Prostate gland (tissue), 2 donors: Measurements from ENCODE around the gene ANKRD40. TPM values are rescaled to one million over a fixed set of nuclear protein-coding genes. Genes with fewer than 3 reads are reported as not detected.
A peak's percentile ranks its signal among the peaks of the same experiment; 100 is the strongest.

Experiments
- DNase-seq: peaks from one replicate; pipeline ENCODE4 v3.0.0-alpha.2; 2019; ENCODE audit warnings: low spot score
- H3K27ac ChIP-seq, 2 donors: fragments of 200-600 bp; sonication (generic); 2 replicates each; pipeline ENCODE4 v1.5.1; 2017 to 2019
- H3K27me3 ChIP-seq: fragments of 200-600 bp; sonication (generic); replicated peaks from 2 replicates; pipeline ENCODE4 v1.5.1; 2019; ENCODE audit not compliant: insufficient read depth
- H3K36me3 ChIP-seq, 2 donors: fragments of 200-600 bp; sonication (generic); 1 replicate in 1 of 2; 2 replicates in 1 of 2; pipeline versions ENCODE4 v1.5.1 to v1.8.1; 2017 to 2019
- H3K4me1 ChIP-seq: fragments of 200-600 bp; sonication (generic); replicated peaks from 2 replicates; pipeline ENCODE4 v1.5.1; 2019
- H3K4me3 ChIP-seq, 2 donors: fragments of 200-600 bp; sonication (generic); 2 replicates each; pipeline ENCODE4 v1.5.1; 2017 to 2019
- H3K9me3 ChIP-seq: fragments of 200-600 bp; sonication (generic); 2 replicates; pipeline ENCODE4 v1.5.1; 2017
- CTCF ChIP-seq, 4 experiments: fragments of 200-600 bp in 2 of 4; fragments of 450-650 bp in 2 of 4; sonication (generic) in 2 of 4; IDR thresholded peaks; 1 replicate in 3 of 4; 2 replicates in 1 of 4; pipeline ENCODE4 v1.5.1; 2016 to 2019; ENCODE audit warnings: antibody characterized with exemption in 4 of 4, mild to moderate bottlenecking in 2 of 4, moderate library complexity in 2 of 4
- POLR2A ChIP-seq: fragments of 450-650 bp; IDR thresholded peaks from one replicate; pipeline ENCODE4 v1.6.1; 2016; ENCODE audit warnings: antibody characterized with exemption, mild to moderate bottlenecking
- POLR2AphosphoS5 ChIP-seq: sonication (generic); formaldehyde crosslinking; IDR thresholded peaks from one replicate; pipeline ENCODE4 v1.6.1; 2017; ENCODE audit warnings: antibody characterized with exemption
- WGBS: methylation state at CpG from one replicate; pipeline ENCODE4 v1.1.5; 2018; 5-methylcytosine and 5-hydroxymethylcytosine counted together
- intact Hi-C: fragments of 100-400 bp; cut with DNase I; formaldehyde crosslinking; loops from one replicate; pipeline ENCODE4 v1.14.2; 2022
- total RNA-seq, 2 donors: library from RNA; depleted of rRNA; stranded (reverse); fragments of >200 nt; gene quantifications; one replicate each; pipeline ENCODE4 v1.1.0, GENCODE V29; 2016

The ANKRD40 gene
- 10 to 100 TPM; 31.2 to 36.0 TPM for total RNA-seq

- Histone ChIP-seq H3K36me3 (no peaks in the 10 kb centered on the region), H3K4me3 (peak within 1 kb of the TSS; percentile 63 to 70), H3K27me3 (no peaks in the 10 kb centered on the region), H3K9me3 (no peaks in the 10 kb centered on the region), H3K27ac (peak within 1 kb of the TSS; percentile 89 to 93), H3K4me1 (peaks cover 10% of the 10 kb centered on the region)
- WGBS = under 1% methylated on average over 64 of the region's 74 CpGs
- peak in 1 of 4 experiments; percentile 9 for TF ChIP-seq CTCF (IDR thresholded peaks at IDR 0.05)
- peak; percentile 53 for TF ChIP-seq POLR2A
- peak; percentile 90 for TF ChIP-seq POLR2AphosphoS5
- peak; percentile 85 for DNase-seq
- intact Hi-C loops = no loop called here
These were observed at the start of gene ANKRD40 for GRCh38 chr17:50707289-50708049. Gene ANKRD40 (minus strand): TSS chr17:50707914. CDS start chr17:50707654, 260 bp downstream.

- intact Hi-C loops = no loop called here
- Histone ChIP-seq H3K4me1 (no peaks in the 10 kb centered on the region), H3K4me3 (no peak overlapping the region), H3K27me3 (no peaks in the 10 kb centered on the region), H3K27ac (no peak overlapping the region), H3K9me3 (no peaks in the 10 kb centered on the region), H3K36me3 (no peaks in the 10 kb centered on the region)
- 55% methylated on average over 2 of the region's 2 CpGs for WGBS
- no peak for DNase-seq
- TF ChIP-seq POLR2A (no peak), POLR2AphosphoS5 (no peak), CTCF (IDR thresholded peaks at IDR 0.05) (no peak)
These were observed 46.8 kb upstream of the ANKRD40 start for GRCh38 chr17:50754521-50754920.

GRCh38 chr17:50749245-50749644 lies 41.5 kb upstream of the ANKRD40 start:
- Histone ChIP-seq H3K9me3 (no peaks in the 10 kb centered on the region), H3K36me3 (peaks cover 0 to 8% of the 10 kb centered on the region in 2 donors), H3K27ac (no peak overlapping the region), H3K4me3 (no peak overlapping the region), H3K27me3 (no peaks in the 10 kb centered on the region), H3K4me1 (no peaks in the 10 kb centered on the region)
- WGBS = 89% methylated on average over 6 of the region's 6 CpGs
- intact Hi-C loops = no loop called here
- no peak for TF ChIP-seq POLR2A
- no peak for TF ChIP-seq POLR2AphosphoS5
- no peak for TF ChIP-seq CTCF (IDR thresholded peaks at IDR 0.05)
- DNase-seq = no peak

GRCh38 chr17:50745631-50746030 lies 37.9 kb upstream of the ANKRD40 start:
- intact Hi-C loops = no loop called here
- DNase-seq = no peak
- H3K36me3 ChIP-seq = peaks cover 4 to 18% of the 10 kb centered on the region in 2 donors
- no peak overlapping the region for H3K27ac ChIP-seq
- 87% methylated on average over 12 of the region's 12 CpGs for WGBS
- no peak for TF ChIP-seq CTCF (IDR thresholded peaks at IDR 0.05)
- no peak for TF ChIP-seq POLR2A
- no peak for TF ChIP-seq POLR2AphosphoS5
- no peaks in the 10 kb centered on the region for H3K27me3 ChIP-seq
- H3K9me3 ChIP-seq = no peaks in the 10 kb centered on the region
- no peaks in the 10 kb centered on the region for H3K4me1 ChIP-seq
- H3K4me3 ChIP-seq = no peak overlapping the region

- TF ChIP-seq POLR2AphosphoS5 = no peak
- intact Hi-C loops = no loop called here
- no peak for DNase-seq
- H3K27ac ChIP-seq = no peak overlapping the region
- WGBS = 83% methylated on average over 2 of the region's 2 CpGs
- H3K36me3 ChIP-seq = peaks cover 4 to 11% of the 10 kb centered on the region in 2 donors
- H3K4me3 ChIP-seq = no peak overlapping the region
- H3K27me3 ChIP-seq = no peaks in the 10 kb centered on the region
- H3K9me3 ChIP-seq = no peaks in the 10 kb centered on the region
- no peaks in the 10 kb centered on the region for H3K4me1 ChIP-seq
These were observed 31.4 kb upstream of the ANKRD40 start for GRCh38 chr17:50739098-50739497.
